AG04449 (cell line): Measurements from ENCODE around the gene CDC42EP3.

Source experiments
- CTCF ChIA-PET: fragments of 350-600 bp; formaldehyde crosslinking; extraction: SDS; loops from one replicate; lab custom pipeline; 2021; ENCODE audit warnings: antibody characterized with exemption; lab: Yijun Ruan, JAX
- POLR2A ChIA-PET: fragments of 400-600, 350-600 bp; formaldehyde crosslinking; extraction: SDS; loops from one replicate; lab custom pipeline; 2020; ENCODE audit warnings: antibody characterized with exemption, inconsistent platforms; lab: Yijun Ruan, JAX
- DNase-seq: peaks from one replicate; pipeline ENCODE4 v3.0.0-alpha.2; 2010; ENCODE audit warnings: low read depth, low spot score
- H3K4me3 ChIP-seq: 2 replicates; pipeline ENCODE4 v1.5.1; 2011; ENCODE audit warnings: low read depth, mild to moderate bottlenecking, control low read depth, low read length
- CTCF ChIP-seq: IDR thresholded peaks from one replicate; pipeline ENCODE4 v1.5.1; 2011; ENCODE audit warnings: mild to moderate bottlenecking, moderate library complexity, low read length, control low read depth, inconsistent platforms; ENCODE audit not compliant: insufficient read depth; ENCODE audit errors: missing control alignments

The CDC42EP3 gene

GRCh38 chr2:37679072-37679695 is 7.7 kb upstream of the CDC42EP3 start:
- TF ChIP-seq CTCF = no peak
- CTCF ChIA-PET = interaction anchor here (1.1 kb wide), 1 partner anchor 153 kb away, joined by 4 read pairs; no protein-coding TSS in a partner anchor
- no peak overlapping the region for H3K4me3 ChIP-seq
- DNase-seq = no peak
- POLR2A ChIA-PET = no interaction called here

GRCh38 chr2:37676274-37676673 is 4.8 kb upstream of the CDC42EP3 start:
- CTCF ChIA-PET = interaction anchor here (0.9 to 1.5 kb wide), 3 partner anchors 11 to 215 kb away, joined by 3 to 6 read pairs (median 4); no protein-coding TSS in a partner anchor
- POLR2A ChIA-PET = interaction anchor here (1.0 to 1.6 kb wide), 2 partner anchors 100 to 153 kb away, joined by 3 read pairs; no protein-coding TSS in a partner anchor
- DNase-seq = no peak
- TF ChIP-seq CTCF = no peak
- H3K4me3 ChIP-seq = no peak overlapping the region

- POLR2A ChIA-PET = interaction anchor here (1.2 kb wide), 1 partner anchor 154 kb away, joined by 3 read pairs; no protein-coding TSS in a partner anchor
- no peak overlapping the region for H3K4me3 ChIP-seq
- TF ChIP-seq CTCF = no peak
- CTCF ChIA-PET = interaction anchor here (1.2 to 1.5 kb wide), 2 partner anchors 135 to 158 kb away, joined by 4 to 6 read pairs; no protein-coding TSS in a partner anchor
- no peak for DNase-seq
Measured at GRCh38 chr2:37674946-37675345, 3.5 kb upstream of the CDC42EP3 start.

- CTCF ChIA-PET = interaction anchor here (1.0 to 8.4 kb wide), 4 partner anchors 17 to 204 kb away, joined by 3 to 36 read pairs (median 4); no protein-coding TSS in a partner anchor
- TF ChIP-seq CTCF = no peak
- H3K4me3 ChIP-seq = peak overlapping the region; percentile 91
- POLR2A ChIA-PET = interaction anchor here (1.0 to 3.1 kb wide), 5 partner anchors 39 to 150 kb away, joined by 4 to 25 read pairs (median 8); no protein-coding TSS in a partner anchor
- no peak for DNase-seq
Measured at GRCh38 chr2:37672870-37673184, 1.4 kb upstream of the CDC42EP3 start.

GRCh38 chr2:37672104-37672869 is 845 bp upstream of the CDC42EP3 start:
- peak; percentile 75 for DNase-seq
- H3K4me3 ChIP-seq = peak overlapping the region; percentile 91
- ChIA-PET POLR2A (interaction anchor here (0.7 to 4.0 kb wide), 14 partner anchors 15 to 205 kb away, joined by 3 to 35 read pairs (median 6); no protein-coding TSS in a partner anchor), CTCF (interaction anchor here (1.0 to 8.4 kb wide), 5 partner anchors 18 to 205 kb away, joined by 3 to 36 read pairs (median 4); no protein-coding TSS in a partner anchor)
- TF ChIP-seq CTCF = no peak
